CD4-positive, alpha-beta memory T cell (primary cell): ENCODE measurements around the gene VARS2. TPM values are rescaled to one million over a fixed set of nuclear protein-coding genes. Genes with fewer than 3 reads are reported as not detected.
"Not testable (repeated sequence)": the region's sequence is repeated elsewhere in the genome, so short reads cannot be mapped to it uniquely, and the experiment has no call there.

Experiments
- CTCF ChIA-PET: fragments of 350-600 bp; sonication (Branson Sonifier 250); formaldehyde crosslinking; loops from one replicate; lab custom pipeline; 2021; ENCODE audit warnings: inconsistent platforms; ENCODE audit not compliant: partially characterized antibody; lab: Charles Lee
- POLR2A ChIA-PET: fragments of 350-600 bp; sonication (Branson Sonifier 250); formaldehyde crosslinking; loops from one replicate; lab custom pipeline; 2021; ENCODE audit not compliant: partially characterized antibody; lab: Charles Lee
- DNase-seq, 5 donors: peaks; one replicate each; pipeline versions ENCODE4 v3.0.0 to v3.0.0-alpha.2; 2020 to 2022; ENCODE audit warnings: mixed read lengths in 1 of 5
- H3K27ac ChIP-seq: one replicate; pipeline ENCODE4 v1.7.0; 2013; ENCODE audit warnings: low read depth, low read length
- H3K27me3 ChIP-seq: 2 replicates; pipeline ENCODE4 v1.7.0; 2013; ENCODE audit warnings: mild to moderate bottlenecking, low read length, moderate library complexity; ENCODE audit not compliant: insufficient read depth
- H3K36me3 ChIP-seq: 2 replicates; pipeline ENCODE4 v1.7.0; 2013; ENCODE audit warnings: mild to moderate bottlenecking, low read length, moderate library complexity; ENCODE audit not compliant: insufficient read depth
- H3K4me1 ChIP-seq: 2 replicates; pipeline ENCODE4 v1.7.0; 2013; ENCODE audit warnings: mild to moderate bottlenecking, low read length, moderate library complexity; ENCODE audit not compliant: insufficient read depth
- H3K4me3 ChIP-seq, 2 donors: one replicate each; pipeline ENCODE4 v1.7.0; 2013; ENCODE audit warnings: low read length in 2 of 2, mild to moderate bottlenecking in 1 of 2
- H3K9me3 ChIP-seq, 2 donors: one replicate each; pipeline ENCODE4 v1.7.0; 2013; ENCODE audit warnings: low read length in 2 of 2, control low read depth in 1 of 2; ENCODE audit not compliant: control insufficient read depth in 1 of 2
- H3K27ac Mint-ChIP-seq, 7 donors: one replicate each; pipeline ENCODE4 v1.8.0; 2020 to 2021; ENCODE audit warnings: mixed read lengths in 7 of 7, mild to moderate bottlenecking in 6 of 7, inconsistent platforms in 3 of 7, moderate library complexity in 3 of 7
- H3K27me3 Mint-ChIP-seq, 2 donors: one replicate each; pipeline ENCODE4 v1.8.0; 2020 to 2021; ENCODE audit warnings: mixed read lengths in 2 of 2
- H3K36me3 Mint-ChIP-seq, 2 donors: one replicate each; pipeline ENCODE4 v1.8.0; 2020 to 2021; ENCODE audit warnings: mixed read lengths in 2 of 2, inconsistent platforms in 1 of 2, mild to moderate bottlenecking in 1 of 2
- H3K4me1 Mint-ChIP-seq, 4 donors: one replicate each; pipeline ENCODE4 v1.8.0; 2020 to 2021; ENCODE audit warnings: mixed read lengths in 4 of 4, mild to moderate bottlenecking in 1 of 4
- H3K4me3 Mint-ChIP-seq, 8 donors: one replicate each; pipeline ENCODE4 v1.8.0; 2020 to 2021; ENCODE audit warnings: mixed read lengths in 8 of 8, mild to moderate bottlenecking in 7 of 8, moderate library complexity in 6 of 8, inconsistent platforms in 3 of 8
- H3K9me3 Mint-ChIP-seq, 8 donors: one replicate each; pipeline ENCODE4 v1.8.0; 2020 to 2021; ENCODE audit warnings: mixed read lengths in 8 of 8, mild to moderate bottlenecking in 5 of 8, inconsistent platforms in 3 of 8, moderate library complexity in 1 of 8
- intact Hi-C: fragments of 100-400 bp; cut with micrococcal nuclease; formaldehyde crosslinking; loops from one replicate; pipeline ENCODE4 v1.15.1; 2023
- microRNA-seq: library from miRNA; unstranded; fragments of <30 nt; microRNA quantifications from one replicate; pipeline ENCODE4 v1.2.0, GENCODE V29; 2021; ENCODE audit warnings: borderline replicate concordance, borderline number of aligned reads, borderline microRNAs expressed, mixed read lengths
- polyA plus RNA-seq, 2 donors: library from polyadenylated mRNA; unstranded; fragments of 300-500 nt; fragmentation: Illumina TruSeq; gene quantifications; one replicate each; pipeline ENCODE4 v1.2.3, GENCODE V29; 2021
- total RNA-seq, 2 experiments: library from RNA; stranded (reverse); gene quantifications; one replicate each; pipeline ENCODE4 v1.2.3, GENCODE V29; 2021

The VARS2 gene
- total and polyA plus RNA-seq, 4 experiments from 2014 or later: 16.3 to 37.8 (median 26.0) TPM

- H3K4me1 ChIP-seq: peaks cover 9% of the 10 kb centered on the region
- no peaks in the 10 kb centered on the region for H3K36me3 Mint-ChIP-seq
- peaks cover 11 to 26% of the 10 kb centered on the region in 2 donors for H3K27me3 Mint-ChIP-seq
- intact Hi-C loops: no loop called here
- no peak for DNase-seq
- no peak overlapping the region for H3K27ac ChIP-seq
- no peak overlapping the region for H3K27ac Mint-ChIP-seq
- no peaks in the 10 kb centered on the region for H3K27me3 ChIP-seq
- H3K4me3 ChIP-seq: no peak overlapping the region
- no peaks in the 10 kb centered on the region for H3K9me3 ChIP-seq
- H3K9me3 Mint-ChIP-seq: no peaks in the 10 kb centered on the region
- POLR2A ChIA-PET: no interaction called here
- H3K36me3 ChIP-seq: no peaks in the 10 kb centered on the region
- CTCF ChIA-PET: no interaction called here
- no peak overlapping the region for H3K4me3 Mint-ChIP-seq
- H3K4me1 Mint-ChIP-seq: peaks cover 9 to 17% (median 14%) of the 10 kb centered on the region in 4 donors
Observed at GRCh38 chr6:30966154-30966553, 52.1 kb downstream of the VARS2 start.

- POLR2A ChIA-PET: interaction anchor here (1.0 kb wide), 1 partner anchor 13 kb away, joined by 3 read pairs; no protein-coding TSS in a partner anchor
- H3K27ac ChIP-seq, H3K27me3 ChIP-seq, H3K36me3 Mint-ChIP-seq, H3K9me3 ChIP-seq, H3K4me1 ChIP-seq, H3K4me3 ChIP-seq, H3K4me3 Mint-ChIP-seq, H3K27ac Mint-ChIP-seq, CTCF ChIA-PET, H3K9me3 Mint-ChIP-seq, H3K36me3 ChIP-seq, DNase-seq, intact Hi-C loops: not testable (repeated sequence)
- peaks cover 18 to 31% of the 10 kb centered on the region in 2 donors for H3K27me3 Mint-ChIP-seq
- H3K4me1 Mint-ChIP-seq: peaks cover 6 to 10% (median 10%) of the 10 kb centered on the region in 4 donors
Observed at GRCh38 chr6:30969171-30969570, 55.1 kb downstream of the VARS2 start.

- no peak for DNase-seq
- Histone ChIP-seq H3K27me3 (no peaks in the 10 kb centered on the region), H3K4me1 (no peaks in the 10 kb centered on the region), H3K4me3 (no peak overlapping the region), H3K36me3 (no peaks in the 10 kb centered on the region), H3K27ac (no peak overlapping the region), H3K9me3 (no peaks in the 10 kb centered on the region)
- Mint-ChIP-seq H3K36me3 (no peaks in the 10 kb centered on the region), H3K27ac (no peak overlapping the region), H3K27me3 (peaks cover 12 to 21% of the 10 kb centered on the region in 2 donors), H3K9me3 (no peaks in the 10 kb centered on the region), H3K4me3 (no peak overlapping the region), H3K4me1 (peaks cover 0 to 2% (median 0%) of the 10 kb centered on the region in 4 donors)
- ChIA-PET CTCF (no interaction called here), POLR2A (no interaction called here)
- intact Hi-C loops: no loop called here
Observed at GRCh38 chr6:30970946-30971345, 56.9 kb downstream of the VARS2 start.

GRCh38 chr6:30972816-30973215 is 58.8 kb downstream of the VARS2 start:
- Mint-ChIP-seq H3K4me1 (no peaks in the 10 kb centered on the region), H3K27me3 (peaks cover 13 to 22% of the 10 kb centered on the region in 2 donors)

DNA sequence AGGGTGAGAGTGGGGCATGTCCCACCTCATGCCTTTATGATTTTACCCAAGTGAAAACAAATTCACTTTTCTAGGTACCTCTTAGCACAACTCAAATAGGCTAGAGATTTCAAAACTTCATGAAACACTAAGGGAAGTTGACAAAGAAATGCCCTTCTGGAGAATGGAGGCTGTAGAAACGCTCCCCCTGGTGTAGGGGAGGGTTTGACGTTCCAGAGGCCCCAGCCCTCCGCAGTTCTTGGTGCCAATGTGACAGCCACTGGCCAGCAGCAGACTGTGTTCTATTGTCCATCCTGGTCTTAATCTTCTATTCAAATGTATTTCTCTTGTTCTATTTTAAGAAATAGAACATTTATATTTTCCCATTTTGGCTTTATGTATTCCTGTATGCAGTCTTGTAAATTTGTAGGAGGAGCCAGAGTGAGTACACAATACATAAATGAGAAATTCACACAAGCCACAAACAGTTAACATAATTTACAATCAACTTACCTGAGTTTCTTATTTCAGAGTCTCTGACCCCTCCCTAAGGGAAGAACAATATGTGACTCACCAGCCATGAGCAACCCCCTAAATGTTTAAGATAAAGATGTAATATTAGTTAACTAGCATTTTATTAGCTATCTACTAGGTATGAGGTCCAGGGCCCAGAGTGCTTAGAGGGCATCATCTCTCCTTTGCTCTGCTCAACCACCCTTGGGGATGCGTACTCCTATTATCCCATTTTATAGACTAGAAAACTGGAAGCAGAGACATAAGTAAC is 60.6 kb downstream of the VARS2 start:
- CTCF ChIA-PET: no interaction called here
- no peak overlapping the region for H3K27ac Mint-ChIP-seq
- POLR2A ChIA-PET: no interaction called here

More at GRCh38 chr6:30972816-30973215, 58.8 kb downstream of the VARS2 start:
- H3K27ac Mint-ChIP-seq: no peak overlapping the region
- H3K4me1 ChIP-seq: no peaks in the 10 kb centered on the region
- no peaks in the 10 kb centered on the region for H3K36me3 Mint-ChIP-seq
- DNase-seq: no peak
- H3K27me3 ChIP-seq: no peaks in the 10 kb centered on the region
- H3K9me3 Mint-ChIP-seq: no peaks in the 10 kb centered on the region
- intact Hi-C loops: no loop called here
- no peaks in the 10 kb centered on the region for H3K9me3 ChIP-seq
- H3K27ac ChIP-seq: no peak overlapping the region
- H3K4me3 ChIP-seq: no peak overlapping the region
- H3K36me3 ChIP-seq: no peaks in the 10 kb centered on the region
- ChIA-PET CTCF (no interaction called here), POLR2A (no interaction called here)
- no peak overlapping the region for H3K4me3 Mint-ChIP-seq

More for the DNA sequence above, 60.6 kb downstream of the VARS2 start:
- Histone ChIP-seq H3K36me3 (no peaks in the 10 kb centered on the region), H3K4me1 (no peaks in the 10 kb centered on the region), H3K4me3 (no peak overlapping the region), H3K9me3 (no peaks in the 10 kb centered on the region), H3K27me3 (no peaks in the 10 kb centered on the region), H3K27ac (no peak overlapping the region)
- Mint-ChIP-seq H3K36me3 (no peaks in the 10 kb centered on the region), H3K4me3 (no peak overlapping the region), H3K27me3 (peaks cover 14 to 25% of the 10 kb centered on the region in 2 donors), H3K9me3 (no peaks in the 10 kb centered on the region), H3K4me1 (no peaks in the 10 kb centered on the region)
- intact Hi-C loops: no loop called here
- DNase-seq: no peak

Small RNA genes lying within 50 kb of the gene (microRNA-seq; reads per million reads assigned to microRNA genes)
- gene MIR4640: not detected

Other genes starting within 250 kb of the VARS2 start
- gene DHX16, start 241.2 kb upstream of the VARS2 start, total RNA-seq: 10 to 100 TPM; 53.4 to 54.6 TPM
- 10 to 100 TPM; 22.0 to 30.2 TPM for gene DHX16, start 241.2 kb upstream of the VARS2 start, polyA plus RNA-seq
- gene PPP1R18, start 227.6 kb upstream of the VARS2 start, total RNA-seq: 100 to 1,000 TPM; 122 to 127 TPM
- gene PPP1R18, start 227.6 kb upstream of the VARS2 start, polyA plus RNA-seq: 100 to 1,000 TPM in 1 of 2 donors, 10 to 100 TPM in 1; 68.2 to 117 TPM
- gene NRM, start 223.3 kb upstream of the VARS2 start, total RNA-seq: 1 to 10 TPM; 6.4 to 6.6 TPM
- 10 to 100 TPM in 1 of 2 donors, 1 to 10 TPM in 1; 9.1 to 15.8 TPM for gene NRM, start 223.3 kb upstream of the VARS2 start, polyA plus RNA-seq
- 10 to 100 TPM; 60.7 to 73.5 TPM for gene MDC1, start 197.0 kb upstream of the VARS2 start, total RNA-seq
- gene MDC1, start 197.0 kb upstream of the VARS2 start, polyA plus RNA-seq: 1 to 10 TPM in 1 of 2 donors, not detected in 1; 9.8 TPM
- gene TUBB, start 193.9 kb upstream of the VARS2 start, total RNA-seq: 100 to 1,000 TPM; 285 to 300 TPM
- 100 to 1,000 TPM in 1 of 2 donors, 10 to 100 TPM in 1; 74.8 to 142 TPM for gene TUBB, start 193.9 kb upstream of the VARS2 start, polyA plus RNA-seq
- 10 to 100 TPM; 75.3 to 78.5 TPM for gene FLOT1, start 171.6 kb upstream of the VARS2 start, total RNA-seq
- gene FLOT1, start 171.6 kb upstream of the VARS2 start, polyA plus RNA-seq: 10 to 100 TPM; 74.6 to 82.1 TPM
- 10 to 100 TPM; 11.3 to 11.4 TPM for gene IER3, start 169.7 kb upstream of the VARS2 start, total RNA-seq
- gene IER3, start 169.7 kb upstream of the VARS2 start, polyA plus RNA-seq: under 1 TPM; 0.77 to 0.83 TPM
- gene DDR1, start 29.7 kb upstream of the VARS2 start, total RNA-seq: 10 to 100 TPM; 10.2 to 13.1 TPM
- 1 to 10 TPM; 1.4 to 3.1 TPM for gene DDR1, start 29.7 kb upstream of the VARS2 start, polyA plus RNA-seq
- 10 to 100 TPM; 36.5 to 39.7 TPM for gene GTF2H4, start 6.0 kb upstream of the VARS2 start, total RNA-seq
- 1 to 10 TPM; 3.7 to 9.5 TPM for gene GTF2H4, start 6.0 kb upstream of the VARS2 start, polyA plus RNA-seq
- under 1 TPM in 1 of 2 experiments, not detected in 1; 0.44 TPM for gene SFTA2, start 17.9 kb downstream of the VARS2 start, total RNA-seq
- gene SFTA2, start 17.9 kb downstream of the VARS2 start, polyA plus RNA-seq: not detected
- gene MUCL3, start 26.7 kb downstream of the VARS2 start, total RNA-seq: not detected
- not detected for gene MUCL3, start 26.7 kb downstream of the VARS2 start, polyA plus RNA-seq
- not detected for gene MUC21, start 69.5 kb downstream of the VARS2 start, total RNA-seq
- not detected for gene MUC21, start 69.5 kb downstream of the VARS2 start, polyA plus RNA-seq
- not detected for gene MUC22, start 96.2 kb downstream of the VARS2 start, total RNA-seq
- not detected for gene MUC22, start 96.2 kb downstream of the VARS2 start, polyA plus RNA-seq
- not detected for gene C6orf15, start 198.3 kb downstream of the VARS2 start, total RNA-seq
- gene C6orf15, start 198.3 kb downstream of the VARS2 start, polyA plus RNA-seq: not detected
- not detected for gene PSORS1C1, start 200.6 kb downstream of the VARS2 start, total RNA-seq
- under 1 TPM in 1 of 2 donors, not detected in 1; 0.60 TPM for gene PSORS1C1, start 200.6 kb downstream of the VARS2 start, polyA plus RNA-seq
- gene CDSN, start 206.2 kb downstream of the VARS2 start, total RNA-seq: not detected
- gene CDSN, start 206.2 kb downstream of the VARS2 start, polyA plus RNA-seq: not detected
- gene PSORS1C2, start 224.8 kb downstream of the VARS2 start, total RNA-seq: not detected
- gene PSORS1C2, start 224.8 kb downstream of the VARS2 start, polyA plus RNA-seq: not detected
- 10 to 100 TPM; 29.8 to 30.5 TPM for gene CCHCR1, start 243.6 kb downstream of the VARS2 start, total RNA-seq
- gene CCHCR1, start 243.6 kb downstream of the VARS2 start, polyA plus RNA-seq: 1 to 10 TPM; 3.4 to 8.0 TPM
- 1 to 10 TPM; 9.0 to 9.9 TPM for gene TCF19, start 244.4 kb downstream of the VARS2 start, total RNA-seq
- 1 to 10 TPM; 6.2 to 6.8 TPM for gene TCF19, start 244.4 kb downstream of the VARS2 start, polyA plus RNA-seq